ENCODE data around the gene PCK2. TPM values are rescaled to one million over a fixed set of nuclear protein-coding genes. Genes with fewer than 3 reads are reported as not detected.

The PCK2 gene
- total and polyA plus RNA-seq, 2 of the 13 experiments (the other 11 are each of a cell fraction or from before 2014, with no cell fraction given), result 129 to 272 TPM

GRCh38 chr14:24147761-24148428 lies 53.8 kb downstream of the PCK2 start (continued):
- TF ChIP-seq SP140L (CRISPR knock-in tag; IDR thresholded peaks at IDR 0.05; ENCODE audit: borderline replicate concordance) (no peak), SIN3B (IDR thresholded peaks at IDR 0.05; ENCODE audit: low read length) (no peak; the same call in 1 of the 2 replicates), ZNF3 (CRISPR knock-in tag; IDR thresholded peaks at IDR 0.05) (no peak), ZNF512B (CRISPR knock-in tag; IDR thresholded peaks at IDR 0.05; ENCODE audit: borderline replicate concordance) (0 out of 2 replicates have a peak, but pooled peaks have one; percentile 51), ZNF704 (CRISPR knock-in tag; IDR thresholded peaks at IDR 0.05; ENCODE audit: borderline replicate concordance) (peak; percentile 47; the same call in 1 of the 2 replicates), ZNF703 (CRISPR knock-in tag; IDR thresholded peaks at IDR 0.05; ENCODE audit: borderline replicate concordance) (no peak), GATA4 (IDR thresholded peaks at IDR 0.05; ENCODE audit: borderline replicate concordance, low read depth) (no peak), CENPT (CRISPR knock-in tag; IDR thresholded peaks at IDR 0.05; ENCODE audit: low read depth) (peak; percentile 55; the same call in 1 of the 2 replicates), ARID4A (CRISPR knock-in tag; IDR thresholded peaks at IDR 0.05; ENCODE audit: borderline replicate concordance) (no peak), RARG (CRISPR knock-in tag; IDR thresholded peaks at IDR 0.05; ENCODE audit: low read depth) (0 out of 2 replicates have a peak, but pooled peaks have one; percentile 10), ZNF580 (CRISPR knock-in tag; IDR thresholded peaks at IDR 0.05; ENCODE audit: borderline replicate concordance, low read depth) (no peak), ZNF343 (CRISPR knock-in tag; IDR thresholded peaks at IDR 0.05) (0 out of 2 replicates have a peak, but pooled peaks have one; percentile 60), ZSCAN5A (CRISPR knock-in tag; IDR thresholded peaks at IDR 0.05; ENCODE audit: borderline replicate concordance) (no peak), ZNF432 (CRISPR knock-in tag; IDR thresholded peaks at IDR 0.05; ENCODE audit: borderline replicate concordance) (no peak), YEATS4 (CRISPR knock-in tag; IDR thresholded peaks at IDR 0.05; ENCODE audit: borderline replicate concordance) (peak; percentile 3; the same call in 1 of the 2 replicates)
